GM12891 (cell line): ENCODE data around the gene HSD17B12.
A peak's percentile ranks its signal among the peaks of the same experiment; 100 is the strongest.

Source experiments
- DNase-seq: peaks from one replicate; pipeline ENCODE4 v3.0.0; 2011; ENCODE audit warnings: low spot score; ENCODE audit not compliant: insufficient read length
- FAIRE-seq: peaks from 2 replicates; lab custom pipeline; 2011; peaks lifted over from hg19 to GRCh38; lab: Jason Lieb, UNC
- PAX5 ChIP-seq: IDR thresholded peaks from 2 replicates; pipeline ENCODE4 v1.6.1; 2011; ENCODE audit warnings: low read length, moderate library complexity, mild to moderate bottlenecking; ENCODE audit not compliant: insufficient read depth, severe bottlenecking
- POLR2A ChIP-seq: IDR thresholded peaks from 2 replicates; pipeline ENCODE4 v1.6.1; 2011; ENCODE audit warnings: low read depth, low read length, control low read depth
- POLR2AphosphoS5 ChIP-seq: IDR thresholded peaks from 2 replicates; pipeline ENCODE4 v1.6.1; 2011; ENCODE audit warnings: low read depth, low read length, control low read depth
- POU2F2 ChIP-seq: IDR thresholded peaks from 2 replicates; pipeline ENCODE4 v1.6.1; 2011; ENCODE audit warnings: low read depth, mild to moderate bottlenecking, control low read depth, low read length, moderate library complexity
- SPI1 ChIP-seq: IDR thresholded peaks from 2 replicates; pipeline ENCODE4 v1.6.1; 2011; ENCODE audit warnings: low read depth, low read length, control low read depth
- TAF1 ChIP-seq: IDR thresholded peaks from 2 replicates; pipeline ENCODE4 v1.6.1; 2011; ENCODE audit warnings: low read depth, low read length, control low read depth

The HSD17B12 gene

GRCh38 chr11:43872995-43873394, 192.5 kb downstream of the HSD17B12 start:
- TF ChIP-seq SPI1 (no peak), POLR2A (no peak), PAX5 (no peak), POU2F2 (no peak), POLR2AphosphoS5 (no peak), TAF1 (no peak)
- DNase-seq, result no peak
- no peak for FAIRE-seq

DNA sequence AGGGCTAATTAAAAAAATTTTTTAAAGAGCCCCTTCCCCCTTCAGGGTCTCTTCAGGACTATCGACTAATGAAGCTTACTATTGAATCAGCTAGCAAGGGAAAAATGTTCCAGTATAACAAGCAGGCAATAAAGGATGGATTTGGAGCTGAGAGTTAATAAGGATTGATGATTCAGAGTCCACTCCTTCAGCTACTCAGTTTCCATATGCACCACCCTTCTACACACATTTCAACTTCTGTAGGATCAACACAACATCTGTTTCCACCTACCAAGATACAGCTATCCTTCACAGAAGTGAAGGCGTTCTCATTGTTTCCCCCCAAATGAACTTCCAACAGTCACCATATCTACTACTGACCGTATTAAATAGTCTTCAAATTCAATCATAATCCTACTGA, 193.5 kb downstream of the HSD17B12 start:
- TF ChIP-seq PAX5 (no peak), POU2F2 (no peak), TAF1 (no peak), SPI1 (no peak), POLR2A (no peak), POLR2AphosphoS5 (no peak)
- no peak for DNase-seq
- no peak for FAIRE-seq

DNA sequence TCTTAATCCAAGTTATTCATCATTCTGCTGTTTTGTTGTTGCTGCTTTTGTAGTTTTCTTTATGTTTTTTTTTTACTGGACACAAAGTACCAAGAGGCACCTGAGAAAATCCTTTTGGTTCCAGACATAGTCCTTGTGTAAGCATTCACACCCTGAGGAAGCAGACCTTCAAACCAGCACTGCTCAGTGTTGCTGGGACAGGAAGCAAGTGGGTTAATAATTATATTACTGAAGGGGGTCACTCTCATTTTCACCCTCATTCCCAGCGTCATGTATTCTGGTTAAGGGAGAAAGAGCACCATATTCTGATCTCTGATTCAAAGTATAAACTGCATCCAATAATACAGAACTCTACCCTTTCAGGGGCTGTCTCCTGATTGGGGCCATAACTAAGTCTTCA, 194.2 kb downstream of the HSD17B12 start:
- FAIRE-seq, result no peak

DNA sequence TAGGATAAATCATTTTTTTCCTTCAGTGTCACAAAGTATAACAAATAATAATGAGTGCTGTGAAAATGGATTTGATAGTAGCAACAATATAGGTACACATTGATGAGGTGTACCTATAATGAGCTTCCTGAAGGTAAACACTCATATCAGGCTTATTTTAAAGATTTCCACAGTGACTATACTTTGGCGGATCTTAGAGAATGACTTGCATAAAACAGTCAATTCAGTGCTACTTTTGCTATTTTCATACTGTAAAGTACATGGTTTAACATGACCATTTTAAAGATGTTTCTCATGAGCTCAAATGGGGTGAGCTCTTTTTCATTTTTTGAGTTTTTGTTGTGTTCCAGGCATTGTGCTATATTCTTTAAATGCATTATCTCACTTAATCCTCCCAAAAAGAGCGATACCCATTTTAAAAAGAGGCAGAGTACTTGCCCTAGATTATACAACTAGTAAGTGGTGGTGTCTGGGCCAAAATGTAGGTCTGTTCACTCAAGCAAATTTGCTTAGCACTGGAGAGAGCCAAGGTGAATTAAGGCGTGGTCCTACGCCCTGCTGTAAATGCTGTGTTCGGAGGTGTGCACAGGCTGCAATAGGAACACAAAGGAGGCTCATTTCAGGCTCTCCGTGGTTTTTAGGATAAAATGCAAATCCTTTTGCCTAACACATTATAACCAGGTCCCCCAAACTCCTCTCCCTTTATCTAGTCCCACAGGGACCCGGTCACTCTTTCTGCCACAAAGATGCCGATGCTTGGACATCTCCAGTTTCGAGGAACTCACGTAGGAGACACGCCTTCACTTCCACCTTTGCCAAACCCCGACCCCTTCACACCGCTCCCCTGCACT, 199.5 kb downstream of the HSD17B12 start:
- TF ChIP-seq TAF1 (no peak), PAX5 (no peak), POU2F2 (no peak), SPI1 (no peak), POLR2AphosphoS5 (no peak), POLR2A (no peak)
- DNase-seq, result no peak
- no peak for FAIRE-seq

More for the DNA sequence above, 194.2 kb downstream of the HSD17B12 start:
- DNase-seq, result no peak
- TF ChIP-seq POU2F2 (no peak), TAF1 (no peak), POLR2A (no peak), PAX5 (no peak), SPI1 (no peak), POLR2AphosphoS5 (no peak)

DNA sequence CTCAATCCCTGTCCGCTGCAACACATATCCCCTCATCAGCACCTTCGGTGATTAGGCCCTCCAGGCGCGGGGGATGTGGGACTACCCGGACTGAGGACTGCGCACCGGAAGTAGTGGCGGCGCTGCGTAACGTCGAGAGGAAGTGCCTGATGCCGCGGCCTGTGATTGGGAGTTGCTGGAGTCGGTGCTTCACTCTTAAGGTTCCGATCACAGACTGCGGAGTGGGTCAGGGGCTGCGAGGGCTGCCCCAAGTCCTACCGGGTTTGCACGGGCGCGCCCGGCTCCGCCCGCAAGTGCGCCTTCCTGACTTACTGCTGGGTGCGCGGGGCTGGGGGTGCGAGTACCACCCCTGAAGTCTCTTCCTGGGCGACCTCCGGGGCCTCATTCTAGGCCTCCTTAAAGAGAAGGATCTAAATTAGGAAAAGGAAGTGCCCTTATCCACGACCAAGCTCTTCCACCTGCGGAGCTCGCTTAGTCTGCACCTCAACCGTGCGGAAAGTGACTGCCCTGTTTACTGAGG, 200.2 kb downstream of the HSD17B12 start, which contains the start of gene ALKBH3:
TSS of gene ALKBH3 (plus strand) at position 192 of the 520 bp plus-strand sequence. CDS start 1,822 bp downstream, outside the sequence.
- TF ChIP-seq POLR2AphosphoS5 (peak; percentile 76), POU2F2 (peak; percentile 78; the same call in 1 of the 2 replicates), PAX5 (no peak), SPI1 (peak; percentile 63), POLR2A (peak; percentile 69; the same call in 1 of the 2 replicates), TAF1 (peak; percentile 86)
- FAIRE-seq (peak; percentile 99), DNase-seq (peak; percentile 67)

- DNase-seq, result no peak
- no peak for TF ChIP-seq POU2F2
- TF ChIP-seq TAF1, result no peak
- no peak for TF ChIP-seq PAX5
- TF ChIP-seq SPI1, result no peak
- no peak for TF ChIP-seq POLR2A
- TF ChIP-seq POLR2AphosphoS5, result no peak
- FAIRE-seq, result no peak
Measured at GRCh38 chr11:43892851-43893250, 212.3 kb downstream of the HSD17B12 start.

GRCh38 chr11:43894546-43894945, 214.0 kb downstream of the HSD17B12 start:
- FAIRE-seq (no peak), DNase-seq (no peak)

GRCh38 chr11:43895601-43896000, 215.1 kb downstream of the HSD17B12 start:
- no peak for TF ChIP-seq POLR2AphosphoS5
- no peak for FAIRE-seq
- no peak for DNase-seq

More at GRCh38 chr11:43894546-43894945, 214.0 kb downstream of the HSD17B12 start:
- TF ChIP-seq SPI1 (no peak), PAX5 (no peak), TAF1 (no peak), POU2F2 (no peak), POLR2A (no peak), POLR2AphosphoS5 (no peak)

DNA sequence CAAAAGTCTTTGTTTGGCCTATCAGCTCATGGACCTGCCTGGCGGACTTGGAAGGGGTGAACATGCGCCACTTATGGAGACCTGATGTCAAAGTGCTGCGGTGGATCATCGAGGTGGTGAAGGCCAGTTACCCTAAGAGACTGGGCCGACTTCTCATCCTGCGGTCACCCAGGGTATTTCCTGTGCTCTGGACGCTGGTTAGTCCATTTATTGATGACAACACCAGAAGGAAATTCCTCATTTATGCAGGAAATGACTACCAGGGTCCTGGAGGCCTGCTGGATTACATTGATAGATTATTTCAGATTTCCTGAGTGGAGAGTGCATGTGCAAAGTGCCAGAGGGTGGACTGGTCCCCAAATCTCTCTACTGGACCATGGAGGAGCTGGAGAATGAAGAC, 218.0 kb downstream of the HSD17B12 start:
- FAIRE-seq, result no peak
- DNase-seq, result no peak

GRCh38 chr11:43899094-43899493, 218.6 kb downstream of the HSD17B12 start:
- FAIRE-seq (no peak), DNase-seq (no peak)
- TF ChIP-seq TAF1 (no peak), SPI1 (no peak), POLR2AphosphoS5 (no peak), POU2F2 (no peak)

More for the DNA sequence above, 218.0 kb downstream of the HSD17B12 start:
- TF ChIP-seq TAF1, result no peak
- no peak for TF ChIP-seq SPI1
- no peak for TF ChIP-seq POU2F2
- no peak for TF ChIP-seq POLR2AphosphoS5
- no peak for TF ChIP-seq POLR2A
- no peak for TF ChIP-seq PAX5

GRCh38 chr11:43901551-43901950, 221.0 kb downstream of the HSD17B12 start:
- DNase-seq (no peak), FAIRE-seq (no peak)
- TF ChIP-seq SPI1, result no peak
- no peak for TF ChIP-seq POLR2AphosphoS5
- no peak for TF ChIP-seq TAF1
- no peak for TF ChIP-seq POU2F2
- TF ChIP-seq PAX5, result no peak
- no peak for TF ChIP-seq POLR2A
